ENCODE results near the gene RHBDL1.

- TF ChIP-seq CTCF (IDR thresholded peaks at IDR 0.05) (no peak), POLR2A (IDR thresholded peaks at IDR 0.05) (no peak)
Observed at GRCh38 chr16:726188-726437, 50.6 kb downstream of the RHBDL1 start.

Data from uterus (tissue), 2 donors.